ENCODE results near the gene DGCR2. TPM values are rescaled to one million over a fixed set of nuclear protein-coding genes. Genes with fewer than 3 reads are reported as not detected.

DGCR2 gene
- total and polyA plus RNA-seq, 2 of the 8 experiments (the other 6 are each of a cell fraction or from before 2014, with no cell fraction given), result 42.3 to 62.2 TPM

DNA sequence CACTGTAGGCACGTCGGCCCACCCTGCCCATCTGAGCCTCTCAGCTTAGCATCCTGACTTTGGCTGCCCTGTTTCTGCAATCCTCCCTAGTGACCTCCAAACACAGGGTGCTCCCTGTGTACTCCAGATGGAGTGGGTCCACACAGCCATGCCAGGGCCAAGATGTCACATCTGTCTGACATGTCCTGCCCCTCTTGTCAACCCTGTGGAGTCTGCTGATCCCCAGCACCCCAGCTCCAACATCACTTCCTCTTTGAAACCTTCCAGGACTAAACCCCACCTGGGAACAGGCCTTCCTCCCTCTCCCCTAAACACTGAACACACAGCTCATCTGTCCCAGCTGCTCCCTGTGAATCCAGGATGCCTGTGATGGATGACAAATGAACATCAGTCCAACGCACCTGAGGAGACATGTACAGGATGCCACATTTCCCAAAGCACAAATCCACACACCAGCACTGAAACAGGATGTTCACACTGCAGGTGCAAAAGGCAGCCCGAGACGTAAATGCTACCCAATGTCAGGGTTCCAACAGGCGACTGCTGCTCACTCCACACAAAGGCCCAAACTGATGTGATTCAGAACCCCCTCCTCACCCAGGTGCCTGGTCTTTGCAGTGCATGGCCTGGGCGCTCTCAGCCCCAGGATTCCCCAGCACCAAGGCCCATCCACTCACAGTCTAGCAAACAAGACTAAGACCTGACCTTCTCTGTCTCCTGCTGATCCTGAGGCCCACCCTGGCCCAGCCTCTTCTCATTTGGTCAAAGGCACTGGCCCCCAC, 6.9 kb upstream of the DGCR2 start:
- H4K5ac ChIP-seq (ENCODE audit: insufficient read length, low read depth, low read length), result no peak overlapping the region
- no peaks in the 10 kb centered on the region for H3K9me3 ChIP-seq (ENCODE audit: insufficient read depth in 2 of 2, low read depth in 1 of 2, low read length in 1 of 2)
- H3K23me2 ChIP-seq (ENCODE audit: low read depth, low read length), result no peaks in the 10 kb centered on the region
- H2AK5ac ChIP-seq (ENCODE audit: low read depth, low read length), result peak overlapping the region; percentile 65; the same call in 1 of the 2 replicates
- 0 out of 7 replicates have a peak, but pooled peaks cover 0 to 2% (median under 1%) of the 10 kb centered on the region in 4 experiments for H3K27me3 ChIP-seq (replicated peaks in 1 of 4; ENCODE audit: control insufficient read depth in 3 of 4, extremely low read depth in 1 of 4, insufficient read depth in 3 of 4, low read length in 3 of 4)
- H3K4ac ChIP-seq (replicated peaks; ENCODE audit: insufficient read length, low read depth, low read length), result no peak overlapping the region
- H3K4me3 ChIP-seq (ENCODE audit: extremely low read depth in 1 of 4, insufficient read depth in 2 of 4, low read depth in 3 of 4, low read length in 4 of 4), result no peak overlapping the region
- no peak overlapping the region for H3K27ac ChIP-seq (ENCODE audit: low read depth, low read length)
- CTCF ChIA-PET (ENCODE audit: partially characterized antibody), result interaction anchor here (1.1 to 1.2 kb wide), 3 partner anchors 12 to 21 kb away, joined by 3 to 5 read pairs (median 3); no protein-coding TSS in a partner anchor
- no peak overlapping the region for H2BK20ac ChIP-seq (ENCODE audit: low read length)
- no peaks in the 10 kb centered on the region for H3K79me1 ChIP-seq (ENCODE audit: low read depth, low read length)
- no peak overlapping the region for H4K91ac ChIP-seq (replicated peaks; ENCODE audit: insufficient read length, low read length)
- H3K9ac ChIP-seq (replicated peaks in 1 of 4; ENCODE audit: extremely low read depth in 1 of 4, low read depth in 3 of 4, low read length in 3 of 4), result no peak overlapping the region
- no peak overlapping the region; the same call in 1 of the 2 replicates for H4K8ac ChIP-seq (ENCODE audit: extremely low read depth, insufficient read depth, low read length)
- FAIRE-seq, result no peak
- no peak overlapping the region for H3K4me2 ChIP-seq (ENCODE audit: insufficient read depth in 1 of 2, low read depth in 2 of 2, low read length in 2 of 2)
- no peak overlapping the region for H3K56ac ChIP-seq (replicated peaks; ENCODE audit: insufficient read length, low read depth, low read length)
- H4K20me1 ChIP-seq (replicated peaks in 1 of 2; ENCODE audit: control insufficient read depth in 1 of 2, insufficient read depth in 2 of 2, low read length in 2 of 2), result peaks cover 3 to 4% of the 10 kb centered on the region in 2 experiments
- no peak for DNase-seq (ENCODE audit: low read depth in 1 of 2, low spot score in 2 of 2)
- H3K36me3 ChIP-seq (ENCODE audit: control insufficient read depth in 2 of 4, insufficient read depth in 4 of 4, low read length in 3 of 4), result peaks cover 0 to 6% (median 3%) of the 10 kb centered on the region in 4 experiments; a peak in 3 of 8 replicates
- no peak overlapping the region for H2BK15ac ChIP-seq (ENCODE audit: low read length)
- H3K4me1 ChIP-seq (replicated peaks in 1 of 4; ENCODE audit: control insufficient read depth in 3 of 4, insufficient read depth in 4 of 4, low read length in 3 of 4), result no peaks in the 10 kb centered on the region
- H3K14ac ChIP-seq (ENCODE audit: insufficient read length), result no peak overlapping the region
- no peaks in the 10 kb centered on the region for H3K79me2 ChIP-seq (ENCODE audit: control insufficient read depth in 1 of 2, insufficient read depth in 2 of 2, low read length in 2 of 2)
- H2AFZ ChIP-seq (ENCODE audit: low read length), result no peak overlapping the region
- no peak overlapping the region for H2BK12ac ChIP-seq (ENCODE audit: low read depth, low read length)
- POLR2A ChIA-PET (ENCODE audit: partially characterized antibody), result interaction anchor here (0.8 to 2.5 kb wide), 4 partner anchors 10 to 44 kb away, joined by 3 to 7 read pairs (median 4); no protein-coding TSS in a partner anchor
- no peak overlapping the region for H3K23ac ChIP-seq (ENCODE audit: insufficient read length)
- WGBS, 2 experiments (ENCODE audit: extremely low coverage in 1 of 2, insufficient coverage in 1 of 2, insufficient read length in 1 of 2, insufficient replicate concordance in 2 of 2, low coverage in 1 of 2, low lambda C conversion rate in 2 of 2, missing lambda C conversion rate in 1 of 2), result 82% methylated on average over 7 of the region's 7 CpGs; no CpG with 5 or more reads in 1 of the 2 experiments
- no peak overlapping the region for H2BK5ac ChIP-seq (ENCODE audit: low read depth, low read length)
- no peak overlapping the region for H2BK120ac ChIP-seq (replicated peaks; ENCODE audit: low read depth, low read length)
- no peak overlapping the region for H3K18ac ChIP-seq (ENCODE audit: extremely low read depth, low read length)
- TF ChIP-seq SP4 (IDR thresholded peaks at IDR 0.05; ENCODE audit: low read length), result no peak
- TF ChIP-seq SRF (IDR thresholded peaks at IDR 0.05; ENCODE audit: low read depth, low read length), result no peak
- TF ChIP-seq ZNF274 (IDR thresholded peaks at IDR 0.05; ENCODE audit: borderline replicate concordance, extremely low read depth, low read length), result no peak
- no peak for TF ChIP-seq PHF8 (conservative IDR thresholded peaks at IDR 0.05; ENCODE audit: low read depth, low read length)
- TF ChIP-seq, protein P1, sequence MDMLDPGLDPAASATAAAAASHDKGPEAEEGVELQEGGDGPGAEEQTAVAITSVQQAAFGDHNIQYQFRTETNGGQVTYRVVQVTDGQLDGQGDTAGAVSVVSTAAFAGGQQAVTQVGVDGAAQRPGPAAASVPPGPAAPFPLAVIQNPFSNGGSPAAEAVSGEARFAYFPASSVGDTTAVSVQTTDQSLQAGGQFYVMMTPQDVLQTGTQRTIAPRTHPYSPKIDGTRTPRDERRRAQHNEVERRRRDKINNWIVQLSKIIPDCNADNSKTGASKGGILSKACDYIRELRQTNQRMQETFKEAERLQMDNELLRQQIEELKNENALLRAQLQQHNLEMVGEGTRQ (IDR thresholded peaks at IDR 0.05; ENCODE audit: low read length), result no peak
- no peak for TF ChIP-seq CHD2 (IDR thresholded peaks at IDR 0.05; ENCODE audit: low read length)
- no peak for TF ChIP-seq EGR1 (IDR thresholded peaks at IDR 0.05; ENCODE audit: borderline replicate concordance, low read depth, low read length)
- no peak for TF ChIP-seq NANOG (IDR thresholded peaks at IDR 0.05; ENCODE audit: insufficient read depth, low read depth, low read length, poor library complexity, severe bottlenecking)
- TF ChIP-seq POLR2A (IDR thresholded peaks at IDR 0.05; ENCODE audit: control extremely low read depth in 1 of 2, low read depth in 2 of 2, low read length in 2 of 2), result no peak
- no peak for TF ChIP-seq ASH2L (IDR thresholded peaks at IDR 0.05; ENCODE audit: low read length)
- no peak for TF ChIP-seq GTF2F1 (IDR thresholded peaks at IDR 0.05; ENCODE audit: borderline replicate concordance, low read depth, low read length)
- no peak for TF ChIP-seq TEAD4 (IDR thresholded peaks at IDR 0.05; ENCODE audit: low read depth, low read length)

Data from H1 (cell line).